ENCODE data around the gene PEAK1.

- TF ChIP-seq NR2C2 (IDR thresholded peaks at IDR 0.05; ENCODE audit: borderline replicate concordance, control insufficient read depth, insufficient read length, low read depth) (no peak), NR2C1 (IDR thresholded peaks at IDR 0.05) (no peak)
- TF ChIP-seq, protein P1, sequence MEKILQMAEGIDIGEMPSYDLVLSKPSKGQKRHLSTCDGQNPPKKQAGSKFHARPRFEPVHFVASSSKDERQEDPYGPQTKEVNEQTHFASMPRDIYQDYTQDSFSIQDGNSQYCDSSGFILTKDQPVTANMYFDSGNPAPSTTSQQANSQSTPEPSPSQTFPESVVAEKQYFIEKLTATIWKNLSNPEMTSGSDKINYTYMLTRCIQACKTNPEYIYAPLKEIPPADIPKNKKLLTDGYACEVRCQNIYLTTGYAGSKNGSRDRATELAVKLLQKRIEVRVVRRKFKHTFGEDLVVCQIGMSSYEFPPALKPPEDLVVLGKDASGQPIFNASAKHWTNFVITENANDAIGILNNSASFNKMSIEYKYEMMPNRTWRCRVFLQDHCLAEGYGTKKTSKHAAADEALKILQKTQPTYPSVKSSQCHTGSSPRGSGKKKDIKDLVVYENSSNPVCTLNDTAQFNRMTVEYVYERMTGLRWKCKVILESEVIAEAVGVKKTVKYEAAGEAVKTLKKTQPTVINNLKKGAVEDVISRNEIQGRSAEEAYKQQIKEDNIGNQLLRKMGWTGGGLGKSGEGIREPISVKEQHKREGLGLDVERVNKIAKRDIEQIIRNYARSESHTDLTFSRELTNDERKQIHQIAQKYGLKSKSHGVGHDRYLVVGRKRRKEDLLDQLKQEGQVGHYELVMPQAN (conservative IDR thresholded peaks at IDR 0.05), result no peak
Measured at GRCh38 chr15:77168616-77169015, 251.3 kb downstream of the PEAK1 start.

All from GM12878 (cell line).